Measurements from ENCODE around the gene PBX3. TPM values are rescaled to one million over a fixed set of nuclear protein-coding genes. Genes with fewer than 3 reads are reported as not detected.
A peak's percentile ranks its signal among the peaks of the same experiment; 100 is the strongest.

The PBX3 gene
- total and polyA plus RNA-seq, 2 of the 13 experiments (the other 11 are each of a cell fraction or from before 2014, with no cell fraction given), result 6.0 to 11.2 TPM

- TF ChIP-seq CSRNP1 (CRISPR knock-in tag; IDR thresholded peaks at IDR 0.05) (peak; percentile 97), ZNF281 (CRISPR knock-in tag; IDR thresholded peaks at IDR 0.05; ENCODE audit: borderline replicate concordance) (peak; percentile 57), ZNF615 (CRISPR knock-in tag; IDR thresholded peaks at IDR 0.05; ENCODE audit: borderline replicate concordance) (no peak), KDM6A (CRISPR knock-in tag; IDR thresholded peaks at IDR 0.05; ENCODE audit: low read depth) (no peak), NR2F2 (IDR thresholded peaks at IDR 0.05; ENCODE audit: borderline replicate concordance, low read depth) (no peak), ZNF557 (CRISPR knock-in tag; IDR thresholded peaks at IDR 0.05) (peak; percentile 91), KAT8 (CRISPR knock-in tag; IDR thresholded peaks at IDR 0.05) (peak; percentile 60), SAFB2 (CRISPR knock-in tag; IDR thresholded peaks at IDR 0.05; ENCODE audit: borderline replicate concordance, low read depth) (peak; percentile 86; the same call in 1 of the 2 replicates), USF2 (IDR thresholded peaks at IDR 0.05; ENCODE audit: low read depth, low read length) (no peak), USF2 (CRISPR knock-in tag; IDR thresholded peaks at IDR 0.05; ENCODE audit: borderline replicate concordance) (peak; percentile 25; the same call in 1 of the 2 replicates)
Observed at GRCh38 chr9:125746017-125746773, 978 bp upstream of the PBX3 start (continued).

Measured in HepG2 (cell line).